ENCODE data around the gene GRK7.

The GRK7 gene

DNA sequence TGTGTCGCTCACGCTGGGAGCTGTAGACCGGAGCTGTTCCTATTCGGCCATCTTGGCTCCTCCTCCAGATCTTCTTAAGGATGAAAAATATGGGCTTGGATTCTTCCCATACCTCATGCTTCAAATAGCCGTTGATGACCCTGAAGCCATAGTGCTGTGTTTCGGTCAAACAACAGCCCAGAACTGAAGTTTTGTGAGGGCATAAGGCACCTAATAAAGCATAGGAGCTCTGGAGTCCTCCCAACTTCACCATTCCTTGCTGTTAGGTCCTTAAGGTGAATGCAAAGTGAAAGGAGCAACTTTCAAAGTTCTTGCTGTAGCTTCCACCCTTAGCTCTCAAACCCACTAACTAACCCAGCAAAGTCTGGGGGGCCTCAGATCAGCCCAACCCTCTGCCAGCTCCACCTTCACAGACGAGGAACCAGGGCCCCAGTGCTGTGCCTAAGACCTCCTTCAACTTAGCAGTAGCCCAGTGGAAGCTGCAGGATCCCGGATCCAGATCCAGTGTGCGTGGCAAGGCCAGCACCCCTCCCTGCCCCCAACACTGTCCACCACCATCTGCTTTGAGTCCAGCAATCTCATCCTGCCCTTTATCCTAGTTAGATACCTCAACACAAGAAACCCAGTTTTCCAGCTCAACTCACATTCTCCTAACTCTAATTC lies at the start of gene GRK7:
Gene GRK7, plus strand, starts transcription at position 321 of the 663 bp plus-strand sequence. CDS start 14,877 bp downstream, outside the sequence.
- no peak for DNase-seq (ENCODE audit: low read depth in 3 of 3)

GRCh38 chr3:141714671-141715070 lies 48.5 kb upstream of the GRK7 start:
- DNase-seq (ENCODE audit: low read depth in 3 of 3), result no peak

DNA sequence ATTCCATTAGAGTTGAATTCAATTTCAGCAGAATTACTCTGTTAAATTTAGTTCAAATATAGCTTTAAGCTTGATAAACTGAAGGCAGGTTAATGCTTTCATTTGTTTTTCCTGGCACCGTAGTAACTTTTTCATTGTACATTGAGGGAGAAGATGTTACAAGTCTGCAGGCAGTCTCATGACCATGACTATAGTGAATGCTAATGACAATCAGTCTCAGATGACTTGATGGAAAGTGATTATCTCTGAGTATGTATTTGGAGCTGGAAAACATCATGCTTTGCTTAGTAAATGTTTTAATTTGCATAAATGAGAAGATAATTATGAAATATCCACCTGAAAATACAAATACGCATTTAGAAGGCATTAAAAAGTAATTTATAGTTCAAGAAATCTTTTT lies 41.1 kb upstream of the GRK7 start:
- no peak for DNase-seq (ENCODE audit: low read depth in 3 of 3)

- DNase-seq (ENCODE audit: low read depth in 3 of 3), result no peak
These were observed 40.6 kb upstream of the GRK7 start for GRCh38 chr3:141722648-141723047.

- DNase-seq (ENCODE audit: low read depth in 3 of 3), result no peak
These were observed 40.0 kb upstream of the GRK7 start for GRCh38 chr3:141723255-141723654.

GRCh38 chr3:141724186-141724585 lies 39.0 kb upstream of the GRK7 start:
- no peak for DNase-seq (ENCODE audit: low read depth in 3 of 3)

GRCh38 chr3:141725036-141725435 lies 38.2 kb upstream of the GRK7 start:
- no peak for DNase-seq (ENCODE audit: low read depth in 3 of 3)

- DNase-seq (ENCODE audit: low read depth in 3 of 3), result no peak
These were observed 36.7 kb upstream of the GRK7 start for GRCh38 chr3:141726483-141726882.

- DNase-seq (ENCODE audit: low read depth in 3 of 3), result no peak
These were observed 34.8 kb upstream of the GRK7 start for GRCh38 chr3:141728355-141728892.

DNA sequence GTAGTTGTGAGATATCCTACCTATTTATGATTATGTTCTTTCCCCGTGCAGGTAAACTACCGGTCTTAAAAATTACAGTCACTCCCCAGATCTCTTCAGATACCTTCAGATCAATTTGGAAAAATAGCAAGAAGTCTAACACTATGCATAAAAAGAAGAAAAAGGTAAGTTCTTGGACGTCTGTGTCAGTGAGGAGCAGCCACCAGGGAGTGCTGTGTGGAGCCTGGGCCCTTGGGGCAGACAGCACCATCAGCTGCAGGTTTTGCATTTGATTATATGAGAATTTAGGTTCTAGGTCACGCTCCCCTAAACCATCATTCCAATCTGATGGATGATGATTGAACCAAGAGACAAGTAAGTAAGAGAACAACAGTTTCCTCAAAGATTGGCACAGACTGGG lies 34.0 kb upstream of the GRK7 start:
- DNase-seq (ENCODE audit: low read depth in 3 of 3), result no peak

GRCh38 chr3:141735176-141735575 lies 28.0 kb upstream of the GRK7 start:
- no peak for DNase-seq (ENCODE audit: low read depth in 3 of 3)

- no peak for DNase-seq (ENCODE audit: low read depth in 3 of 3)
These were observed 27.3 kb upstream of the GRK7 start for GRCh38 chr3:141735770-141736465.

- no peak for DNase-seq (ENCODE audit: low read depth in 3 of 3)
These were observed 26.1 kb upstream of the GRK7 start for GRCh38 chr3:141737093-141737492.

DNA sequence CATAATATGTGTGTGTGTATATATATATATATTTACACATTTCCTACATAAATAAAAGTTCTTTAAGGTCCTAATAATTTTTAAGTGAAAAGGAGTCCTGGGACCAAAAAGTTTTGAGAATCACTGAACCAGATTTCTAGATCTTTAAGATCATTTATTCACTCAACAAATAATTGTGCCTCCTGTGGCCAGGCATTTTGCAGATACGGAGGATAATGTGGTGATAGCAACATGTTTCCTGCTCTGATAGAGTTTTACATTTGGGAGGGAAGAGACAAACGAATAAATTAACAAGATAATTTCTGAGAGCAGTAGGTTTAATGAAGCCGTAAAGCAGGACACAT lies 25.6 kb upstream of the GRK7 start:
- DNase-seq (ENCODE audit: low read depth in 3 of 3), result no peak

DNA sequence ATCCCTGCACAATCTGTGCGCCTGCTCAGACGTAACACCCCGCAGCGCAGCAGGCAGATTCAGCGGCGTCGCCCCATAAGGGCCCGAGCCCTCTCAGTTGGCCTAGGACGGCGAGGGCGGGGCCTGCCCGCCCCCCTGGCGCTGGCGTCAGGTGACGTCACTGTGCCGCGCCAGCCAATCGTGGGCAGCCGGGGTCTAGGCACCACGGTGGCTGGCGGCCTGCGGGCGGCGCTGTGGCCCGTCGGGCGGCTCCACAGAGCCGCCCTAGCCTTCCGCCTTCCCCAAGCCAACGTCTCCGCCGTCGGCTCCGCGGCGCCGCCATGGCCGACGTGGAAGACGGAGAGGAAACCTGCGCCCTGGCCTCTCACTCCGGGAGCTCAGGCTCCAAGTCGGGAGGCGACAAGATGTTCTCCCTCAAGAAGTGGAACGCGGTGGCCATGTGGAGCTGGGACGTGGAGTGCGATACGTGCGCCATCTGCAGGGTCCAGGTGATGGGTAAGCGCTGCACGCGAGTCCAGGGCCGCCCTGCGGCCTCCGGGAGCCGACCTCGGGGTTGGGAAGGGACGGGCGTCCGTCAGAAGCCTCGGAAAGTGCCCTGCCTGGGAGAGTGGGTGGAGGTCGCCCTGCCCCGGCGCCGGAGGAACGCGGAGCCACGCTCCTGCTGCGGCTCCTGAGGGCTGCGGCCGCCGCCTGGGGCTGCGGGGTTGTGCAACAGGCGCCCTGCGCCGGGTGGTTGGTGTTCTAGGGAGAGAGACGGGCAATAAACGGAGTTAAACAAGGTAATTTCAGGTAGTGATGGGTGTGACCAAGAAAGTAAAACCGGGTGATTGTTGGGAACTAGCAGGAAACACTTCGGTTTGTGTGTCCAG lies 25.0 kb upstream of the GRK7 start, which contains the start of gene RNF7:
Gene RNF7, plus strand, starts transcription at position 277 of the 869 bp plus-strand sequence. Its CDS starts 44 bp downstream, at position 321.
- peak; percentile 90 to 96 (median 96) for DNase-seq (ENCODE audit: low read depth in 3 of 3)

DNA sequence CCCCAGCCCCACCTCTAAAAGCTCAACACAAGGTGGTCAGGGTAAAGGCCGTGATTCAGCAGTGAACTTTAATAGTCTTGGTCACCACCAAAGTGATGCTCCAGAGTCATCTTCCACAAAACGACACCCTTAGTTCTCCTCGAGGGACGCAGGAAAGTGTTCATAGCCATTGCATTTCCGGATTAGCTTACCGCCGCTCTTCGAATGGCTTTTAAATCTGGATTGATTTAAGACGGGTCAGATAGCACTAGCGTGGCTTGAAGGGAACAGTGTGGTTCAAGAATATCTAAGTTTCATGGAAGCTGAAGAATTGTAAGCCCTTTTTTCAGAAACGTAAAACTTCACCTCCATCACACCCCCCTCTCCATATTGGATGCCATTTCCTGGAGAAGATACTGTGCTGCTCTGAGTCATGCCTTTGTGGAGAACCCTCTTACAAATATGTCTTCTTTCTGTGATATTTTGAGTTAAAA lies 24.3 kb upstream of the GRK7 start:
- DNase-seq (ENCODE audit: low read depth in 3 of 3), result peak in 2 of 3 experiments; percentile 7

- DNase-seq (ENCODE audit: low read depth in 3 of 3), result no peak
These were observed 23.5 kb upstream of the GRK7 start for GRCh38 chr3:141739731-141740130.

DNA sequence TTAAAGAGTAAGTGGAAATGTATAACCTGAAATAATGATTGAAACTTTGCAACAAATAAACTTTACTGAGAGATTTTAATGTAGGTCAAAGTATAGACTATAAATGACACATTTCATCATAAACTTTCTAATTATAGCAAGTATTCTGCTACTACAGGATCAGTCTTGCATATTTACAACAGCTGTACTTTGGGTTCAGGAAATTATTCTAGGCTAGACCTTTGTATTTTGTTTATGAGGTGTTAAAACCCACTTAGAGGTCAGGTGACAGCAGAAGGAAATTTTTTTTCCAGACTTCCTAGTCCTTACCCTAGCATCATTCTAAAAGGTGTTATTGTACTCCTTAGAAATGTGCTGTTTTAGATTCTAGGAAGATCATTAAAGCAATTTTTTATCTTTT lies 22.9 kb upstream of the GRK7 start:
- no peak for DNase-seq (ENCODE audit: low read depth in 3 of 3)

DNA sequence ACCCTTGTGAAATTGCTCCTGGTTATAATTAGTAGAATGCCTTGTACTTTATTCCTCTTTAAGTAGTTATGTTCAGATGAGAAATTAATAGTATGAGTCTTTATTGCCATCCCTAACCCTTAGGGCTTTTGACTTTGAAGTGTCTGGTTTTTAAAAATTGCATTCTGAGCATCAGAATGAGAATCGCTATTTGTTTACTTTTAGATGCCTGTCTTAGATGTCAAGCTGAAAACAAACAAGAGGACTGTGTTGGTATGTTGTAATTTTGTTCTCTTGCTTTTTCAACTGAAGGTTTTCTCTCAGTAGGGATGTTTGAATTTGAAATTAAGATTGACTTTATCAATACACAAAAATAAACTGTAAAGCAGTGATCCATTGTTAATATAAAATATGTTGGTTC lies 19.9 kb upstream of the GRK7 start:
- DNase-seq (ENCODE audit: low read depth in 3 of 3), result no peak

DNA sequence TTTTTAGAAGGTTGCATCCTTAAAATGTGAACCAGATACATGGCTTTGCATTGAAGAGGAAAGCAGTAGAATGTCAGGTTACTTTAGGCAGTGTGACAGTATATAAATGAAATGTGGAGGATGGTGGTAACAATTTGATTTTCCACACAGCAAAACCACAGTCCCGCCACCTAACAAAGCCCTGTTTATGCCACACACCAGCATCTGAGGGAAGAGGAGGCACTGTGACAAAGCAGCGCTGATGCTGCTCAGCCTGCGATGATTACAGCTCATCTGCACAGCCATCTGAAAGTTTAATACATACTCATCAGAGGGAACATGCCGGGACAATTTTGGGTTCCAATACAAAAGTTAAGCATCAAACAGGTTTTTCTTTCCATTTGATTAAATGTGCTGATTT lies 16.2 kb upstream of the GRK7 start:
- no peak for DNase-seq (ENCODE audit: low read depth in 3 of 3)

GRCh38 chr3:141753399-141753798 lies 9.8 kb upstream of the GRK7 start:
- DNase-seq (ENCODE audit: low read depth in 3 of 3), result no peak

GRCh38 chr3:141754032-141754431 lies 9.2 kb upstream of the GRK7 start:
- DNase-seq (ENCODE audit: low read depth in 3 of 3), result no peak
